MM.1S (cell line): ENCODE results near the gene CMTM3.

ENCODE experiments used
- DNase-seq: peaks from one replicate; pipeline ENCODE4 v3.0.0-alpha.2; 2015
- H2AFZ ChIP-seq: fragments of 300-600 bp; sonication (generic); 2 replicates; pipeline ENCODE4 v1.6.0; 2016; ENCODE audit warnings: antibody characterized with exemption, low read length
- H3F3A ChIP-seq: fragments of 300-600 bp; sonication (generic); 2 replicates; pipeline ENCODE4 v1.6.1; 2016; ENCODE audit warnings: mild to moderate bottlenecking, antibody characterized with exemption, low read length, moderate library complexity, mixed read lengths; ENCODE audit not compliant: insufficient read depth
- H3K27ac ChIP-seq: fragments of 300-600 bp; sonication (generic); 2 replicates; pipeline ENCODE4 v1.5.1; 2016; ENCODE audit warnings: mild to moderate bottlenecking, low read length
- H3K27me3 ChIP-seq: fragments of 300-600 bp; sonication (generic); replicated peaks from 2 replicates; pipeline ENCODE4 v1.6.0; 2016; ENCODE audit warnings: low read length; ENCODE audit not compliant: insufficient read depth
- H3K36me3 ChIP-seq: fragments of 300-600 bp; sonication (generic); replicated peaks from 2 replicates; pipeline ENCODE4 v1.6.1; 2016; ENCODE audit warnings: mild to moderate bottlenecking, low read length, mixed read lengths; ENCODE audit not compliant: insufficient read depth
- H3K4me1 ChIP-seq: fragments of 300-600 bp; sonication (generic); 2 replicates; pipeline ENCODE4 v1.6.1; 2016; ENCODE audit warnings: low read length, mixed read lengths
- H3K4me2 ChIP-seq: fragments of 300-600 bp; sonication (generic); 2 replicates; pipeline ENCODE4 v1.6.0; 2016; ENCODE audit warnings: low read depth, low read length
- H3K4me3 ChIP-seq: fragments of 300-600 bp; sonication (generic); 2 replicates; pipeline ENCODE4 v1.5.1; 2016; ENCODE audit warnings: low read length, mixed read lengths
- H3K79me2 ChIP-seq: fragments of 300-600 bp; sonication (generic); 2 replicates; pipeline ENCODE4 v1.6.1; 2016; ENCODE audit warnings: mixed run types, low read length, mixed read lengths
- H3K9ac ChIP-seq: fragments of 300-600 bp; sonication (generic); 2 replicates; pipeline ENCODE4 v1.6.1; 2016; ENCODE audit warnings: low read length, mixed read lengths
- H3K9me2 ChIP-seq: fragments of 300-600 bp; sonication (generic); replicated peaks from 2 replicates; pipeline ENCODE4 v1.6.1; 2016; ENCODE audit warnings: mild to moderate bottlenecking, low read length, mixed read lengths; ENCODE audit not compliant: insufficient read depth
- H3K9me3 ChIP-seq: fragments of 300-600 bp; sonication (generic); replicated peaks from 2 replicates; pipeline ENCODE4 v1.6.1; 2016; ENCODE audit warnings: mild to moderate bottlenecking, low read length, mixed read lengths; ENCODE audit not compliant: insufficient read depth
- H4K20me1 ChIP-seq: fragments of 300-600 bp; sonication (generic); 2 replicates; pipeline ENCODE4 v1.6.1; 2016; ENCODE audit warnings: mild to moderate bottlenecking, low read length, moderate library complexity, mixed read lengths; ENCODE audit not compliant: insufficient read depth
- CTCF ChIP-seq: fragments of 300-600 bp; sonication (generic); IDR thresholded peaks from 2 replicates; pipeline ENCODE4 v1.5.1; 2016; ENCODE audit warnings: antibody characterized with exemption, low read length, mixed read lengths
- EZH2 ChIP-seq: fragments of 300-600 bp; sonication (generic); optimal IDR thresholded peaks from 2 replicates; pipeline ENCODE3; 2017; ENCODE audit warnings: low read depth, mild to moderate bottlenecking, antibody characterized with exemption, low read length, mixed read lengths
- EZH2phosphoT487 ChIP-seq: fragments of 300-600 bp; sonication (generic); IDR thresholded peaks from 2 replicates; pipeline ENCODE4 v1.6.1; 2018; ENCODE audit warnings: antibody characterized with exemption, low read length

CMTM3 gene

GRCh38 chr16:66574531-66574930 is 30.0 kb upstream of the CMTM3 start:
- Histone ChIP-seq H3K27ac (no peak overlapping the region), H3K79me2 (no peaks in the 10 kb centered on the region), H3K36me3 (no peaks in the 10 kb centered on the region), H2AFZ (no peak overlapping the region), H3K27me3 (no peaks in the 10 kb centered on the region), H3K9ac (no peak overlapping the region), H3K4me1 (no peaks in the 10 kb centered on the region), H3K9me3 (no peaks in the 10 kb centered on the region), H3K4me3 (no peak overlapping the region), H4K20me1 (no peaks in the 10 kb centered on the region), H3F3A (no peaks in the 10 kb centered on the region), H3K9me2 (no peaks in the 10 kb centered on the region), H3K4me2 (no peak overlapping the region)
- TF ChIP-seq EZH2 (no peak), CTCF (no peak), EZH2phosphoT487 (no peak)
- no peak for DNase-seq

- Histone ChIP-seq H3K4me1 (no peaks in the 10 kb centered on the region), H3K9me3 (no peaks in the 10 kb centered on the region), H3K79me2 (no peaks in the 10 kb centered on the region), H3K27ac (no peak overlapping the region), H3K36me3 (no peaks in the 10 kb centered on the region), H3K9ac (no peak overlapping the region), H4K20me1 (no peaks in the 10 kb centered on the region), H3K9me2 (no peaks in the 10 kb centered on the region), H3K4me2 (no peak overlapping the region), H3F3A (no peaks in the 10 kb centered on the region), H3K27me3 (no peaks in the 10 kb centered on the region), H3K4me3 (no peak overlapping the region), H2AFZ (no peak overlapping the region)
- TF ChIP-seq CTCF (no peak), EZH2phosphoT487 (no peak), EZH2 (no peak)
- no peak for DNase-seq
These were observed 29.4 kb upstream of the CMTM3 start for GRCh38 chr16:66575060-66575459.

GRCh38 chr16:66576296-66576695 is 28.2 kb upstream of the CMTM3 start:
- DNase-seq: no peak
- Histone ChIP-seq H3K9me2 (no peaks in the 10 kb centered on the region), H3K79me2 (no peaks in the 10 kb centered on the region), H3K4me3 (no peak overlapping the region), H3K36me3 (no peaks in the 10 kb centered on the region), H2AFZ (no peak overlapping the region), H3K4me2 (no peak overlapping the region), H3K9me3 (no peaks in the 10 kb centered on the region), H4K20me1 (no peaks in the 10 kb centered on the region), H3K9ac (no peak overlapping the region), H3F3A (no peaks in the 10 kb centered on the region), H3K4me1 (no peaks in the 10 kb centered on the region), H3K27ac (no peak overlapping the region), H3K27me3 (no peaks in the 10 kb centered on the region)
- no peak for TF ChIP-seq EZH2phosphoT487
- no peak for TF ChIP-seq CTCF
- no peak for TF ChIP-seq EZH2
